ENCODE measurements around the gene DEPDC5. TPM values are rescaled to one million over a fixed set of nuclear protein-coding genes. Genes with fewer than 3 reads are reported as not detected.
"Not testable (repeated sequence)": the region's sequence is repeated elsewhere in the genome, so short reads cannot be mapped to it uniquely, and the experiment has no call there.

DEPDC5 gene
- total and polyA plus RNA-seq, 4 donors, result 7.5 to 36.7 (median 18.3) TPM

- WGBS, 2 donors, result 88 to 93% methylated on average over 8 of the region's 8 CpGs
- H3K36me3 ChIP-seq (ENCODE audit: control insufficient read depth in 1 of 2, insufficient read depth in 2 of 2, low read length in 1 of 2), result peaks cover 0 to 1% of the 10 kb centered on the region in 2 donors
- H3K27ac ChIP-seq (ENCODE audit: low read depth in 1 of 2, low read length in 2 of 2), result peak overlapping the region in 1 of 2 donors; percentile 59
- DNase-seq (no peak), ATAC-seq (ENCODE audit: low FRiP score) (no peak)
- no peaks in the 10 kb centered on the region for H3K9me3 ChIP-seq (ENCODE audit: control insufficient read depth, low read length)
- H3K27me3 ChIP-seq (ENCODE audit: control insufficient read depth in 1 of 2, insufficient read depth in 2 of 2, low read length in 1 of 2), result no peaks in the 10 kb centered on the region
- intact Hi-C loops (cut with DNase I), result no loop called here
- no peak overlapping the region for H3K4me3 ChIP-seq (ENCODE audit: low read length in 2 of 2)
- H3K4me1 ChIP-seq (ENCODE audit: control insufficient read depth in 1 of 2, insufficient read depth in 2 of 2, low read length in 2 of 2), result peaks cover 2 to 5% of the 10 kb centered on the region in 2 donors
These were observed 23.5 kb upstream of the DEPDC5 start for GRCh38 chr22:31730344-31730711.

- Histone ChIP-seq H3K4me3 (ENCODE audit: low read length in 2 of 2) (no peak overlapping the region), H3K9me3 (ENCODE audit: control insufficient read depth, low read length) (no peaks in the 10 kb centered on the region), H3K4me1 (ENCODE audit: control insufficient read depth in 1 of 2, insufficient read depth in 2 of 2, low read length in 2 of 2) (peaks cover 2 to 5% of the 10 kb centered on the region in 2 donors), H3K36me3 (ENCODE audit: control insufficient read depth in 1 of 2, insufficient read depth in 2 of 2, low read length in 1 of 2) (peaks cover 0 to 4% of the 10 kb centered on the region in 2 donors), H3K27me3 (ENCODE audit: control insufficient read depth in 1 of 2, insufficient read depth in 2 of 2, low read length in 1 of 2) (no peaks in the 10 kb centered on the region), H3K27ac (ENCODE audit: low read depth in 1 of 2, low read length in 2 of 2) (no peak overlapping the region)
- ATAC-seq (ENCODE audit: low FRiP score) (no peak), DNase-seq (no peak)
- 67 to 72% methylated on average over 2 of the region's 2 CpGs for WGBS, 2 donors
- intact Hi-C loops (cut with DNase I), result no loop called here
These were observed 21.6 kb upstream of the DEPDC5 start for GRCh38 chr22:31732089-31732829.

DNA sequence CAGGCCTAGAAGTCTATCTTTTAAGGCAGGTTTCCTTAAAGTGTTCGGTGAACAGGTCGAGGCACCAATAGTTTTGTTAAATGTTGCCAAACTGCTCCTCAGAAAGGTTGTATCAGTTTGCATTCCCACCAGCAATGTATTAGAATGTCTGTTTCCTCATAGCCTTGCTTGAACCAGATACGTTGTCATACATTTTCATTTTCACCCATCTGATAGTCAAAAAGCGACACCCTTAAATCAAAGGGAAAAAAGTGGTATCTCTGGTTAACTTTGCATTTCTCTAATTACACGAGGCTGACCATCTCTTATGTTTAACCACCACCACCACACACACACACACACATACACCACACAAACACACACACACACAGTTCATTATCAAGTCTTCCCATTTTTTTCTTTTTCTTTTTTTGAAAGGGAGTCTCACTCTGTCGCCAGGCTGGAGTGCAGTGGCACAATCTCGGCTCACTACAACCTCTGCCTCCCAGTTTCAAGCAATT, 20.2 kb upstream of the DEPDC5 start:
- H3K36me3 ChIP-seq (ENCODE audit: control insufficient read depth in 1 of 2, insufficient read depth in 2 of 2, low read length in 1 of 2), result peaks cover 0 to 3% of the 10 kb centered on the region in 2 donors
- no peaks in the 10 kb centered on the region for H3K9me3 ChIP-seq (ENCODE audit: control insufficient read depth, low read length)
- peaks cover 2 to 5% of the 10 kb centered on the region in 2 donors for H3K4me1 ChIP-seq (ENCODE audit: control insufficient read depth in 1 of 2, insufficient read depth in 2 of 2, low read length in 2 of 2)
- 94 to 96% methylated on average over 7 of the region's 7 CpGs for WGBS, 2 donors
- no peak overlapping the region for H3K27ac ChIP-seq (ENCODE audit: low read depth in 1 of 2, low read length in 2 of 2)
- no peak overlapping the region for H3K4me3 ChIP-seq (ENCODE audit: low read length in 2 of 2)
- no peaks in the 10 kb centered on the region for H3K27me3 ChIP-seq (ENCODE audit: control insufficient read depth in 1 of 2, insufficient read depth in 2 of 2, low read length in 1 of 2)
- intact Hi-C loops (cut with DNase I), result no loop called here
- ATAC-seq (ENCODE audit: low FRiP score), result no peak
- DNase-seq, result no peak

GRCh38 chr22:31734512-31734911, 19.3 kb upstream of the DEPDC5 start:
- WGBS, 2 donors, result 58 to 67% methylated on average over 1 of the region's 1 CpG
- ATAC-seq (ENCODE audit: low FRiP score) (no peak), DNase-seq (no peak)
- H3K36me3 ChIP-seq (ENCODE audit: control insufficient read depth in 1 of 2, insufficient read depth in 2 of 2, low read length in 1 of 2), result peaks cover 0 to 3% of the 10 kb centered on the region in 2 donors
- H3K9me3 ChIP-seq (ENCODE audit: control insufficient read depth, low read length), result no peaks in the 10 kb centered on the region
- intact Hi-C loops (cut with DNase I), result no loop called here
- H3K4me1 ChIP-seq (ENCODE audit: control insufficient read depth in 1 of 2, insufficient read depth in 2 of 2, low read length in 2 of 2), result peaks cover 2 to 5% of the 10 kb centered on the region in 2 donors
- H3K27ac ChIP-seq (ENCODE audit: low read depth in 1 of 2, low read length in 2 of 2), result no peak overlapping the region
- no peak overlapping the region for H3K4me3 ChIP-seq (ENCODE audit: low read length in 2 of 2)
- H3K27me3 ChIP-seq (ENCODE audit: control insufficient read depth in 1 of 2, insufficient read depth in 2 of 2, low read length in 1 of 2), result no peaks in the 10 kb centered on the region

GRCh38 chr22:31736458-31736857, 17.4 kb upstream of the DEPDC5 start:
- 94 to 96% methylated on average over 2 of the region's 2 CpGs for WGBS, 2 donors
- no peak for ATAC-seq (ENCODE audit: low FRiP score)
- Histone ChIP-seq H3K27me3 (ENCODE audit: control insufficient read depth in 1 of 2, insufficient read depth in 2 of 2, low read length in 1 of 2) (no peaks in the 10 kb centered on the region), H3K9me3 (ENCODE audit: control insufficient read depth, low read length) (no peaks in the 10 kb centered on the region), H3K4me3 (ENCODE audit: low read length in 2 of 2) (no peak overlapping the region), H3K27ac (ENCODE audit: low read depth in 1 of 2, low read length in 2 of 2) (no peak overlapping the region), H3K4me1 (ENCODE audit: control insufficient read depth in 1 of 2, insufficient read depth in 2 of 2, low read length in 2 of 2) (peaks cover 0 to 5% of the 10 kb centered on the region in 2 donors), H3K36me3 (ENCODE audit: control insufficient read depth in 1 of 2, insufficient read depth in 2 of 2, low read length in 1 of 2) (peaks cover 0 to 3% of the 10 kb centered on the region in 2 donors)
- no peak for DNase-seq
- intact Hi-C loops (cut with DNase I), result no loop called here

- Histone ChIP-seq H3K36me3 (ENCODE audit: control insufficient read depth in 1 of 2, insufficient read depth in 2 of 2, low read length in 1 of 2) (peaks cover 0 to 3% of the 10 kb centered on the region in 2 donors), H3K4me1 (ENCODE audit: control insufficient read depth in 1 of 2, insufficient read depth in 2 of 2, low read length in 2 of 2) (peaks cover 0 to 5% of the 10 kb centered on the region in 2 donors), H3K27ac (ENCODE audit: low read depth in 1 of 2, low read length in 2 of 2) (no peak overlapping the region), H3K27me3 (ENCODE audit: control insufficient read depth in 1 of 2, insufficient read depth in 2 of 2, low read length in 1 of 2) (no peaks in the 10 kb centered on the region), H3K4me3 (ENCODE audit: low read length in 2 of 2) (no peak overlapping the region), H3K9me3 (ENCODE audit: control insufficient read depth, low read length) (no peaks in the 10 kb centered on the region)
- ATAC-seq (ENCODE audit: low FRiP score) (no peak), DNase-seq (no peak)
- WGBS, 2 donors, result 76 to 78% methylated on average over 5 of the region's 5 CpGs
- intact Hi-C loops (cut with DNase I), result no loop called here
These were observed 15.9 kb upstream of the DEPDC5 start for GRCh38 chr22:31737932-31738331.

- WGBS, 2 donors, result 50 to 56% methylated on average over 2 of the region's 2 CpGs
- DNase-seq (no peak), ATAC-seq (ENCODE audit: low FRiP score) (no peak)
- Histone ChIP-seq H3K27me3 (ENCODE audit: control insufficient read depth in 1 of 2, insufficient read depth in 2 of 2, low read length in 1 of 2) (no peaks in the 10 kb centered on the region), H3K4me1 (ENCODE audit: control insufficient read depth in 1 of 2, insufficient read depth in 2 of 2, low read length in 2 of 2) (peaks cover 0 to 5% of the 10 kb centered on the region in 2 donors), H3K9me3 (ENCODE audit: control insufficient read depth, low read length) (no peaks in the 10 kb centered on the region), H3K27ac (ENCODE audit: low read depth in 1 of 2, low read length in 2 of 2) (peak overlapping the region in 1 of 2 donors; percentile 27), H3K4me3 (ENCODE audit: low read length in 2 of 2) (no peak overlapping the region), H3K36me3 (ENCODE audit: control insufficient read depth in 1 of 2, insufficient read depth in 2 of 2, low read length in 1 of 2) (peaks cover 0 to 3% of the 10 kb centered on the region in 2 donors)
- intact Hi-C loops (cut with DNase I), result no loop called here
These were observed 15.3 kb upstream of the DEPDC5 start for GRCh38 chr22:31738566-31738965.

DNA sequence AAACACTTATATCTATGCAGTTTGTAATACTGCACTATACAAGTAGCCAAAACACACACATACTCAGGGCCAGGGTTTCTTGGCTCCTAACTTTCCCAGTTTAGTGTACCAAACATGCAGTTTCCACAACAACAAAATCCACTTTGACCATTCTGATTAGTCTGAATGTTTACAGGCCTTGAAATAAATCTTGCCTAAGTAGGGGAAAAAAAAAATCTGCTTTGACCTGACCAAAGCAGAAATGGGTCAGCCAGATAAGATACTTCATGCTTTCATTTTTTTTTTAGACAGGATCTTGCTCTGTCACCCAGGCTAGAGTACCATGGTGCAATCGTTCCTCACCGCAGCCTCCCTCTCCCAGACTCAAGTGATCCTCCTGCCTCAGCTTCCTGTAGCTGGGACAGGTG, 14.0 kb upstream of the DEPDC5 start:
- intact Hi-C loops (cut with DNase I), result no loop called here
- WGBS, 2 donors, result 13 to 18% methylated on average over 2 of the region's 2 CpGs
- Histone ChIP-seq H3K27me3 (ENCODE audit: control insufficient read depth in 1 of 2, insufficient read depth in 2 of 2, low read length in 1 of 2) (no peaks in the 10 kb centered on the region), H3K36me3 (ENCODE audit: control insufficient read depth in 1 of 2, insufficient read depth in 2 of 2, low read length in 1 of 2) (peaks cover 0 to 3% of the 10 kb centered on the region in 2 donors), H3K4me3 (ENCODE audit: low read length in 2 of 2) (no peak overlapping the region), H3K27ac (ENCODE audit: low read depth in 1 of 2, low read length in 2 of 2) (peak overlapping the region; percentile 57 to 68), H3K4me1 (ENCODE audit: control insufficient read depth in 1 of 2, insufficient read depth in 2 of 2, low read length in 2 of 2) (peaks cover 0 to under 1% of the 10 kb centered on the region in 2 donors), H3K9me3 (ENCODE audit: control insufficient read depth, low read length) (no peaks in the 10 kb centered on the region)
- ATAC-seq (ENCODE audit: low FRiP score) (peak; percentile 22), DNase-seq (no peak)

GRCh38 chr22:31740314-31740713, 13.5 kb upstream of the DEPDC5 start:
- H3K27me3 ChIP-seq (ENCODE audit: control insufficient read depth in 1 of 2, insufficient read depth in 2 of 2, low read length in 1 of 2); H3K36me3 ChIP-seq (ENCODE audit: control insufficient read depth in 1 of 2, insufficient read depth in 2 of 2, low read length in 1 of 2); DNase-seq; H3K4me1 ChIP-seq (ENCODE audit: control insufficient read depth in 1 of 2, insufficient read depth in 2 of 2, low read length in 2 of 2); H3K27ac ChIP-seq (ENCODE audit: low read depth in 1 of 2, low read length in 2 of 2); H3K4me3 ChIP-seq (ENCODE audit: low read length in 2 of 2); ATAC-seq (ENCODE audit: low FRiP score); H3K9me3 ChIP-seq (ENCODE audit: control insufficient read depth, low read length); intact Hi-C loops (cut with DNase I): not testable (repeated sequence)
- WGBS, 2 donors, result 81 to 85% methylated on average over 7 of the region's 7 CpGs
